ENCODE results near the gene KLRC3.

Gene KLRC3

GRCh38 chr12:10456856-10457255 is 36.5 kb upstream of the KLRC3 start:
- H4K20me1 ChIP-seq (ENCODE audit: insufficient read depth, low read length) = no peaks in the 10 kb centered on the region
- DNase-seq = no peak
- H3K4me3 ChIP-seq (ENCODE audit: low read depth in 1 of 2, low read length in 2 of 2) = no peak overlapping the region
- TF ChIP-seq, protein P1, sequence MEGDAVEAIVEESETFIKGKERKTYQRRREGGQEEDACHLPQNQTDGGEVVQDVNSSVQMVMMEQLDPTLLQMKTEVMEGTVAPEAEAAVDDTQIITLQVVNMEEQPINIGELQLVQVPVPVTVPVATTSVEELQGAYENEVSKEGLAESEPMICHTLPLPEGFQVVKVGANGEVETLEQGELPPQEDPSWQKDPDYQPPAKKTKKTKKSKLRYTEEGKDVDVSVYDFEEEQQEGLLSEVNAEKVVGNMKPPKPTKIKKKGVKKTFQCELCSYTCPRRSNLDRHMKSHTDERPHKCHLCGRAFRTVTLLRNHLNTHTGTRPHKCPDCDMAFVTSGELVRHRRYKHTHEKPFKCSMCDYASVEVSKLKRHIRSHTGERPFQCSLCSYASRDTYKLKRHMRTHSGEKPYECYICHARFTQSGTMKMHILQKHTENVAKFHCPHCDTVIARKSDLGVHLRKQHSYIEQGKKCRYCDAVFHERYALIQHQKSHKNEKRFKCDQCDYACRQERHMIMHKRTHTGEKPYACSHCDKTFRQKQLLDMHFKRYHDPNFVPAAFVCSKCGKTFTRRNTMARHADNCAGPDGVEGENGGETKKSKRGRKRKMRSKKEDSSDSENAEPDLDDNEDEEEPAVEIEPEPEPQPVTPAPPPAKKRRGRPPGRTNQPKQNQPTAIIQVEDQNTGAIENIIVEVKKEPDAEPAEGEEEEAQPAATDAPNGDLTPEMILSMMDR (IDR thresholded peaks at IDR 0.05; ENCODE audit: borderline replicate concordance, extremely low read depth, low read length, poor library complexity, severe bottlenecking) = no peak
- no peak for TF ChIP-seq EZH2 (IDR thresholded peaks at IDR 0.05; ENCODE audit: borderline replicate concordance, low read depth, low read length, severe bottlenecking)
- H2AFZ ChIP-seq (ENCODE audit: low read depth, low read length) = no peak overlapping the region
- no peak overlapping the region for H3K4me2 ChIP-seq (ENCODE audit: insufficient read depth, low read length)
- H3K4me1 ChIP-seq (ENCODE audit: insufficient read depth, low read length) = no peaks in the 10 kb centered on the region
- ATAC-seq (ENCODE audit: insufficient read depth, low read depth) = no peak
- no peak overlapping the region for H3K9ac ChIP-seq (ENCODE audit: low read depth, low read length)
- H3K36me3 ChIP-seq (ENCODE audit: insufficient read depth, low read length) = no peaks in the 10 kb centered on the region
- H3K27me3 ChIP-seq (ENCODE audit: insufficient read depth, low read length, poor library complexity) = no peaks in the 10 kb centered on the region
- no peak overlapping the region for H3K27ac ChIP-seq (ENCODE audit: low read length)
- H3K79me2 ChIP-seq (ENCODE audit: insufficient read depth, low read length) = no peaks in the 10 kb centered on the region
- H3K9me3 ChIP-seq (ENCODE audit: insufficient read depth, low read length, severe bottlenecking) = peaks cover 10% of the 10 kb centered on the region

DNA sequence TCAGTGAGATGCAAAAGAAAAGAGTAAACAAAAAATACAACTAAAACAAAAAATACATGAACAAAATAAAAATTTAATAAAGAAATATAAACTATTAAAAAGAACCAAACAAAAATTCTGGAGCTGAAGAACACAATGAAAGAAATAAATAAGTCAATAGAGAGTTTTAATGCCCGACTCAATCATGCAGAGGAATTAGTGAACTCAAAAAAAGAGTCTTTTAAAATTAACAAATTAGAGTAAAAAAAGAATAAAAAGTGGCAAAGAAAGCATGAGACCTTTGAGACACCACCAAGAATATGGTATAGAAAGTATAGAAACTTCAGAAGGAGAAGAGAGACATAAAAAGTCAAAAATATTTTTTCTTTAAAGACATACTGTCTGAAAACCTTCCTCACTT is 35.4 kb upstream of the KLRC3 start:
- no peak overlapping the region for H3K4me2 ChIP-seq (ENCODE audit: insufficient read depth, low read length)
- H3K36me3 ChIP-seq (ENCODE audit: insufficient read depth, low read length) = no peaks in the 10 kb centered on the region
- H3K4me3 ChIP-seq (ENCODE audit: low read depth in 1 of 2, low read length in 2 of 2) = no peak overlapping the region
- H3K9me3 ChIP-seq (ENCODE audit: insufficient read depth, low read length, severe bottlenecking) = peaks cover 10% of the 10 kb centered on the region
- H3K27ac ChIP-seq (ENCODE audit: low read length) = no peak overlapping the region
- ATAC-seq (ENCODE audit: insufficient read depth, low read depth) (no peak), DNase-seq (no peak)
- H3K79me2 ChIP-seq (ENCODE audit: insufficient read depth, low read length) = no peaks in the 10 kb centered on the region
- H2AFZ ChIP-seq (ENCODE audit: low read depth, low read length) = no peak overlapping the region
- no peaks in the 10 kb centered on the region for H4K20me1 ChIP-seq (ENCODE audit: insufficient read depth, low read length)
- H3K4me1 ChIP-seq (ENCODE audit: insufficient read depth, low read length) = no peaks in the 10 kb centered on the region
- H3K9ac ChIP-seq (ENCODE audit: low read depth, low read length) = no peak overlapping the region
- TF ChIP-seq, protein P1 (IDR thresholded peaks at IDR 0.05; ENCODE audit: borderline replicate concordance, extremely low read depth, low read length, poor library complexity, severe bottlenecking) = no peak
- no peak for TF ChIP-seq EZH2 (IDR thresholded peaks at IDR 0.05; ENCODE audit: borderline replicate concordance, low read depth, low read length, severe bottlenecking)
- H3K27me3 ChIP-seq (ENCODE audit: insufficient read depth, low read length, poor library complexity) = no peaks in the 10 kb centered on the region

DNA sequence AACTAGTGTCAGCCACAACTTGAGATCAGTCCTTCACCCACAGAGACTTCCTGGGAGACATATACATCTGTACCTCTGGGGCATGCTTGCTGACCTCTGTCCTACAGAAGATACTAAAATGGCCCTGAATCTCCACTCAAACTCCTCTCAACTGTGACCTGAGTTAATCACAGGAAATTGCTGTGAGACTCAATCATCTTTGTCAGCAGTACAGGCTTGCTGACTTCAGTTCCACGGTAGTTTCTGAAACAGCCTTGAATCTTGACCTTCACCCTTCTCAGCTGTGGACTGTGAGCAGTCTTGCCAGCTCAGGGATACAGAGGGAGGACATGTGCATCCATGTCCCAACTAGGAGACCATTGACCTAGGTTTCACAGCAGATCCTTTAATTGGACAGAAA is 34.1 kb upstream of the KLRC3 start:
- H3K9me3 ChIP-seq (ENCODE audit: insufficient read depth, low read length, severe bottlenecking) = peaks cover 10% of the 10 kb centered on the region
- H3K4me3 ChIP-seq (ENCODE audit: low read depth in 1 of 2, low read length in 2 of 2) = no peak overlapping the region
- ATAC-seq (ENCODE audit: insufficient read depth, low read depth) (no peak), DNase-seq (no peak)
- H3K36me3 ChIP-seq (ENCODE audit: insufficient read depth, low read length) = no peaks in the 10 kb centered on the region
- TF ChIP-seq EZH2 (IDR thresholded peaks at IDR 0.05; ENCODE audit: borderline replicate concordance, low read depth, low read length, severe bottlenecking) = no peak
- TF ChIP-seq, protein P1 (IDR thresholded peaks at IDR 0.05; ENCODE audit: borderline replicate concordance, extremely low read depth, low read length, poor library complexity, severe bottlenecking) = no peak
- no peaks in the 10 kb centered on the region for H4K20me1 ChIP-seq (ENCODE audit: insufficient read depth, low read length)
- H3K79me2 ChIP-seq (ENCODE audit: insufficient read depth, low read length) = no peaks in the 10 kb centered on the region
- no peaks in the 10 kb centered on the region for H3K4me1 ChIP-seq (ENCODE audit: insufficient read depth, low read length)
- no peak overlapping the region for H3K4me2 ChIP-seq (ENCODE audit: insufficient read depth, low read length)
- H3K9ac ChIP-seq (ENCODE audit: low read depth, low read length) = no peak overlapping the region
- no peak overlapping the region for H2AFZ ChIP-seq (ENCODE audit: low read depth, low read length)
- no peak overlapping the region for H3K27ac ChIP-seq (ENCODE audit: low read length)
- H3K27me3 ChIP-seq (ENCODE audit: insufficient read depth, low read length, poor library complexity) = no peaks in the 10 kb centered on the region

DNA sequence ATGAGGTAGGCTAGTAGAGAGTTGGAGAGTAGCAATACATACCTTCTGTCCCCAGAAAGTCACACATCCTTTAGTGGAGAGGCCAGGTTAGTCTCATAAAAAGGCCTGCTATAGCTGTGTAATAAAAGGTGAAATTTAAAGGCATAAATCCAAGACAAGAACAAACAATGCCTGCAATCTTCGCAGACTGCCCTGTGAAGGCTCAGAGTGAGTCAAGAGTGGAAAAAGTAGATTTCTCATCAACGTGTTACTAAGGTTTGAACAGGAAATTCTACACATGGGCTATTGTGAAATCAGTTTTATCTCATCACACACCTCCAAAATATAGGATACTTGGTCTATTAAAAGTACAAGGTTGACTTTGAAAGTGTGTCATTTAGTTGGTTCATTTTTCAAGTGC is 32.8 kb upstream of the KLRC3 start, which contains the start of gene KLRC1:
KLRC1 (minus strand) TSS at position 222 of the 400 bp plus-strand sequence. CDS start 2,221 bp downstream, outside the sequence.
- H3K4me3 ChIP-seq (ENCODE audit: low read depth in 1 of 2, low read length in 2 of 2) = no peak within 1 kb of the TSS
- TF ChIP-seq, protein P1 (IDR thresholded peaks at IDR 0.05; ENCODE audit: borderline replicate concordance, extremely low read depth, low read length, poor library complexity, severe bottlenecking) = no peak
- TF ChIP-seq EZH2 (IDR thresholded peaks at IDR 0.05; ENCODE audit: borderline replicate concordance, low read depth, low read length, severe bottlenecking) = no peak
- no peaks in the 10 kb centered on the region for H3K79me2 ChIP-seq (ENCODE audit: insufficient read depth, low read length)
- ATAC-seq (ENCODE audit: insufficient read depth, low read depth) (no peak), DNase-seq (no peak)
- no peak within 1 kb of the TSS for H2AFZ ChIP-seq (ENCODE audit: low read depth, low read length)
- H3K27me3 ChIP-seq (ENCODE audit: insufficient read depth, low read length, poor library complexity) = no peaks in the 10 kb centered on the region
- no peaks in the 10 kb centered on the region for H4K20me1 ChIP-seq (ENCODE audit: insufficient read depth, low read length)
- H3K4me1 ChIP-seq (ENCODE audit: insufficient read depth, low read length) = no peaks in the 10 kb centered on the region
- H3K9me3 ChIP-seq (ENCODE audit: insufficient read depth, low read length, severe bottlenecking) = peaks cover 10% of the 10 kb centered on the region
- H3K4me2 ChIP-seq (ENCODE audit: insufficient read depth, low read length) = no peak within 1 kb of the TSS
- no peak within 1 kb of the TSS for H3K27ac ChIP-seq (ENCODE audit: low read length)
- H3K9ac ChIP-seq (ENCODE audit: low read depth, low read length) = no peak within 1 kb of the TSS
- H3K36me3 ChIP-seq (ENCODE audit: insufficient read depth, low read length) = no peaks in the 10 kb centered on the region
